Stimulated activated CD4-positive, alpha-beta T cell treated with anti-CD3 and anti-CD28 coated beads, Interleukin-1b, Interleukin-23, amount 100 ng/mL, for 4 hours (primary cell): ENCODE data around the gene CSRNP2.
"Not testable (repeated sequence)": the region's sequence is repeated elsewhere in the genome, so short reads cannot be mapped to it uniquely, and the experiment has no call there.

Experiments used
- DNase-seq, 2 donors: peaks; one replicate each; pipeline ENCODE4 v3.0.0-alpha.2; 2020; ENCODE audit warnings: low read depth in 2 of 2

CSRNP2 gene

DNA sequence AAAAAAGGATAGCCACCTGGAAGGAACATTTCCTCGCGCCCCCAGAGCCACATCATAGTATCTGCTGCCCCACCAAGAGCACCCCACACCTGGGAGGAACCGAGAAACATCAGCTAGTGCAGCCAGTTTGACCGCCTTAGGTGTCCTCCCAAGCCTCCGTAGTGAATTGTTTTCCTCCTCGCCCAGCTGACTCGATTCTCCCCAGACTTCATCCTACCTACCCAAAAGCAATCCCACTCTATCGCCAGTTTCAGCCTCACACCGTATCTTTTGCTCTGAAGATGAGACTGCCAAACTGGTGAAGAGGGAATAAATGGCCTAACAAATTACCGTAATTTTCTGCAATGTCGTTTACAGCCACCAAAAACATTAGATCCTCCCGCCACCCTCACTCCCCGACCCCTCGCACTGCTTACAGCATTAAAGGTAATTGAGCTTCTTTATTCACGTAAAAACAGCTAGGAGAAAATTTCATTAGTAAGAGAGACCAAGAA lies 56.0 kb downstream of the CSRNP2 start:
- DNase-seq: no peak

DNA sequence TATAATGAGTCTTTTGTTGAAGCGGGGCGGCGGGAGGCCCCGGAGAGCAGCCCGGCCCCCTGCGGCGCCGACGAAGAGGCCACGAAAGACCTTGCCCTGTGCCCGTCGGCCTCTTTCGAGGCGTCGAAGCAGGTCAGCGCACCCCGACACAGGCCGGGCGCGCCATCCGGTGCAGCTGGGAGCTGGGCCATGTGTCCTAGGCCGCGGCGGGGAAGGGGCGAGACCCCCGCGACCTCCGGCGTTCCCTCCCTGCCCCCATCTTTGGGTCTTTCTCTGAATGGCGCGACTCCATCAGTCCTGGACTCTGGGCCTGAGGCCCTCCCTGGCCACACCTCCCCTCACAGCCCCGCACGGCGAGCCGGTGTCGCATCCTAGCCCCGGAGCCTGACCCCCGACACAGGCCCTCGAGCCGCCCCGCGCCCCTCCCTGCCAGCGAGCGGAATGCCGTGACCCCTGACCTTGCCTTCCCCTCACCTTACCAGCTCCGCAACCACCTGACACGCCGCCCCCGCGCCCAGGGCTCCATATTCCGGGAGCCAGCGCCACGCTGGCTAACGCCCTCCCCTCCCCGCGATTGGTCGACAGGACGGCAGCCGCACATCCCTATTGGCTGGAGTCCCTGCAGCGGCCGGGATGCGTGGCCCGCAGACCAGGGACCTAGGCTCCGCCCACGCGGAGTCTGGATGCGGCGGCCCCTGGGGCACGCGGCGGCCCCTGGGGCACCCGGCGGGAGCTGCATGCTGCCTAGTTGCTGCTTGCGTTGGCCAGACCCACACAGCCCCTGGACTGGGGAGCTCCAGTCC lies 57.4 kb downstream of the CSRNP2 start, which contains the start of gene SLC11A2:
Gene SLC11A2, minus strand, starts transcription at position 549 of the 803 bp plus-strand sequence. CDS start 15,656 bp downstream, outside the sequence.
- DNase-seq: peak; percentile 86 to 87

DNA sequence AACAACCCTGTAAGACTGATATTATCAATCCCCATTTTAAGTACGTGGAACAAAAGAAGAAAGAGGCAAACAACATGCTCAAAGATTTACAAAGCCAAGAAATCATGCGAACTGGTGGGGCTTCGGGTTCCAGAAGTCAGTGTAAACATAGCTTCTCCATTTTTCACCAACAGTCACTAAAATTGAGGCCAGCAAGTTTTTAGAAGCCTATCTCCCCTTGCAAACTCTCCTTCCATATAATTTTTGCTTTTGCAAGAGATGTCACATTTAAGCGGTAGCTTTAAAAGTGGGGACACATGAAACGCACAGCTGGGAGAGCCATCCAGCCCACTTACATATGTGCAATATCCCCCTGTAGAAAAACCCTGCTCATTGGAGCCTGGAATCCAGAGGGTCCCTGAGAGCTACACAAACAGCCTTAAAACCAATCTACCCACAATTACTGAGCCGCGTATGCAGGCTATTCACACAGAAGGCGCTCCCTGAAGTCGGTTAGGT lies 58.0 kb downstream of the CSRNP2 start:
- DNase-seq: no peak

DNA sequence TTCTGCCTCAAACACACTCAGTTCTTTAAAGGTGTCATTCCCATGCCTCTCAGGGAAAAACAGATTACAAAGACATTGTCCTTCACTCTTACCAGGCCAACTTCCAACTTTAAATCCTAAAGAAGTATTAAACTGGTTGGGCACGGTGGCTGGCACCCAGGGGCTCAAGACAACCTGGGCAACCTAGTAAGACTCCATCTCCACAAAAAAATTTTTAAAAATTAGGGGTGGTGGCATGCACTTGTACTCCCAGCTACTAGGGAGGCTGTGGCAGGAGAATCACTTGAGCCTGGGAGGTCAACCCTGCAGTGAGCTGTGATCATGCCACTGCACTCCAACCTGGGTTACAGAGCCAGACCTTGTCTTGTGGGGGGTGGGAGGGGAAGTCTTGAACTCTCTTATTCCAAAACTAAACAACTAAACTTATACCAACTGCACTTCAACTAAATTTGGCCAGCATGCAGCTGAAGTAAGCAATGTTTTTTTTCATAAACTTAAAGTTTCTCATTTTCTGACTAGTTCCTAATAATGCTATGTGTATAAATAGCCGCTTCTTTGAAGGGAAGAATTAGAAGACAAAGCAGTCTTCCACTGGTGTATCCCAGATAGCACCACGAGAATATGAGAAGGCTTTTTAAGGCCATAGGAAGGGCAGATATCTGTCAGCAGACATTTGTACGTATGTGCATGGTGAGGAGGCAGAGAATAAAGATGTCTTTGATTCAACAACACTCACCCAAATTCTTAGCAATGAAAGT lies 59.6 kb downstream of the CSRNP2 start:
- DNase-seq: no peak

DNA sequence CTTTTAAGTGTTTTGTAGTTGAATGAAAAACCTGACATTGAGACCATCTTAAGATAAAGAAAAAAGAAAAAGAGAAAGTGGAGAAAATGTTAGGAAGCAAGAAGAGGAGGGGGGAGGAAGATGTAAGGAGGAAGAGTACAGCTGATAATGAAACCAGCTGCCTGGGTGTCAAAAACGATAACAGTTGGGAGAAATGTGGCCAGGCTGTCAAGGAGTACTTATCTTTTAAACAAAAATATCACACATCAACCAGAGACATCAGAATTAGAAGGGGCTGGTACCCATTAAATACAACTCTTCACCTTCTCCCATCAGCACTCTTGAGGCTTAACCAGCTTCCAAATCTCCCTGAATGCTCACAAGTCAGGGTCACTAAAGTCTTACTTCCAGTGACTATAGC lies 61.7 kb downstream of the CSRNP2 start:
- no peak for DNase-seq

DNA sequence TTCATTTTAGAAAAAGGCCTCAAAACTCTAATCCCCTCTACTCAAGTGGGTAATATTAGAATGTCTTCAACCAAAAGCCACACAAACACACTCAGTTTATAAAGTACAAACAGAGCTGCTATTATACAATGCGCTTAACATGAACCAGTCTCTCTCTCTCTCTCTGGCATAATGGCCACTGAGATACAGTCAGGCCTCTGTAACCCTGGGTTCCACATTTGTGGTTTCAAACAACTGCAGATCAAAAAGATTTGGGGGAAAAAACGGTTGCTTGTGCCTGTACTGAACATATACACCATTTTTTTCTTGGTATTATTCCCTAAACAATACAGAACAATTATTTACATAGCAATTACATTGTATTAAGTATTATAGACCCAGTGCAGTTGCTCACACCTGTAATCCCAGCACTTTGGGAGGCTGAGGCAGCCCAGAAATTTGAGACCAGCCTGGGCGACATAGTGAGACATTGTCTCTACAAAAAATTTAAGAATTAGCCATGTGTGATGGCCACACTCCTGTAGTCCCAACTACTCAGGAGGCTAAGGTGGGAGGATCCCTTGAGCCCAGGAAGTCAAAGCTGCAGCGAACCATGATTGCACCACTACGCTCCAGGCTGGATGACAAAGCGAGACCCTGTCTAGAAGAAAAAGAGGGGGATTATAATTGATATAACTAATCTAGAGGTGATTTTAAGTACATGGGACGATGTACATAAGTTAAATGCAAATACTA lies 62.8 kb downstream of the CSRNP2 start:
- DNase-seq: no peak

DNA sequence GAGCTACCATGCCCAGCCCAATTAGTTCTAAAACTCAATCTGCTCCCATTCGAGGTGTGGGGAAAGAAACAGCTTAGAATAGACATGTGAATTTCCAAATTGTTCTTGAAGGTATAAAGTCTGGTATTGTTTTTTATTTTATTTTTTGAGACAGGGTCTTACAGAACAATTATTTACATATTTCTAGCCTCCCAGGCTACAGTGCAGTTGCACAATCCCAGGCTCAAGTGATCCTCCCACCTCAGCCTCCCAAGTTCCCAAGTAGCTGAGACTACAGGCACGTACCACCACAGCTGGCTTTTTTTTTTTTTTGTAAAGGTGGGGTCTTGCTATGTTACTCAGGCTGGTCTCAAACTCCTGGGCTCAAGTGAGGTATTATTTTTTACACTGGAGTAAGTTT lies 63.5 kb downstream of the CSRNP2 start:
- DNase-seq: no peak

DNA sequence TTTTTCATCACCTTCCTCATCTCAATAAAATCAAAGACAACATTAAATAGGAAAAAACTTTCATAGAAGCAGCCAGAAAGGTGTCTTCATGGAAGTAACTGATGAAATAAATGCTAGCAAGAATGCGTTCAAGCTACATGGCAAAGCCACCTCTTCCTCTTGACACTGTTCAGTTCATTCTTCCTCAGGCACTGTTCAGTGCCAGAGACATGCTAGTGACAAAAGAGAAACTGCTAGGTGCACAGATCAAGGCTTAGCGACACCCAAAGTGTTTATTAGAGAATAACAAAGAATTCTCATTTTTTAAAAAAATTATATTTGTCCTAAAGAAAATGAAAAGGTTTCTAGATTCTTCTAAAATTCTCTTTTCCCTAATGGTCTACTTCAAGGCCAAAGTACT lies 64.4 kb downstream of the CSRNP2 start:
- no peak for DNase-seq

DNA sequence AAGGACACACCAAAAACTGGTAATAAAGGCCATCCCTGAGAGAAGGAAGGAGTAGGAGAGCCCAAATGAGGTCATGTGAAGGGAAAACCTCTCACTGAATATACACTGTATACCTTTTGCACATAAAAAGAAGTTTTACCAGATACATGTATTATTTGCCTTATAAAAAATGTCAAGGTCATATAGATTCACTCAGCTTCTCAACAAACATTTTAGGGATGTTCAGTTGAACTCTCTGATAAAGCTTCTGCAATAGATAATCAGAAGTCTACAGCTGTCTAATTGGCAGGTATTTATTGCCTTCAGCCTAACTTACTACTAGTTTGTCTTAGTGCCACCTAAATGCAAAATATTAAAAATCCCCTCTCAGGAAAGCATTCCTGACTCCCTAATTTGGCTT lies 65.9 kb downstream of the CSRNP2 start:
- no peak for DNase-seq

DNA sequence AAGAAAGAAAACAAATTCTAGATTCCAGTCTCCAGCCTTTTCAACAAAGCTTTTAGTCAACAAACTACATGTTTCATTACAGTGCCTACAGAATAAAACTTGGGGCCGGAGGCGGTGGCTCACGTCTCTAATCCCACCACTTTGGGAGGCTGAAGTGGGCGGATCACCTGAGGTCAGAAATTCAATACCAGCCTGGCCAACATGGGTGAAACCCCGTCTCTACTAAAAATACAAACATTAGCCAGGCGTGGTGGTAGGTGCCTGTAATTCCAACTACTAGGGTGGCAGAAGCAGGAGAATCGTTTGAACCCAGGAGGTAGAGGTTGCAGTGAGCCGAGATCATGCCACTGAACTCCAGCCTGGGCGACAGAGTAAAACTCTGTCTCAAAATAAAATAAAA lies 68.9 kb downstream of the CSRNP2 start:
- not testable (repeated sequence) for DNase-seq

DNA sequence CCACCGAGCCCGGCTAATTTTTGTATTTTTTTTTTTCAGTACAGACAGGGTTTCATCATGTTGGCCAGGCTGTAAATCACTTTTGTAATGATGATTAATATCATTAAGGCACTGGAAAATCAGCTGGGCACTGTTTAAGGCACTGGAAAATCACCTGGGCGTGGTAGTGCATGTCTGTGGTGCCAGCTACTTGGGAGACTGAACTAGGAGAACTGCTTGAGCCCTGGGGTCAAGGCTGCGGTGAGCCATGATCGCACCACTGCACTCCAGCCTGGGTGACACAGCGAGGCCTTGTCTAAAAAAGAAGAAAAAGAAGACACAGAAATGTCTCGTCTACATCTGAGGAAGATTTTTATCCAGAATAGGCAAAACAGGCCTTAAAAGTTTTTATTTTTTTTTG lies 70.0 kb downstream of the CSRNP2 start:
- no peak for DNase-seq

DNA sequence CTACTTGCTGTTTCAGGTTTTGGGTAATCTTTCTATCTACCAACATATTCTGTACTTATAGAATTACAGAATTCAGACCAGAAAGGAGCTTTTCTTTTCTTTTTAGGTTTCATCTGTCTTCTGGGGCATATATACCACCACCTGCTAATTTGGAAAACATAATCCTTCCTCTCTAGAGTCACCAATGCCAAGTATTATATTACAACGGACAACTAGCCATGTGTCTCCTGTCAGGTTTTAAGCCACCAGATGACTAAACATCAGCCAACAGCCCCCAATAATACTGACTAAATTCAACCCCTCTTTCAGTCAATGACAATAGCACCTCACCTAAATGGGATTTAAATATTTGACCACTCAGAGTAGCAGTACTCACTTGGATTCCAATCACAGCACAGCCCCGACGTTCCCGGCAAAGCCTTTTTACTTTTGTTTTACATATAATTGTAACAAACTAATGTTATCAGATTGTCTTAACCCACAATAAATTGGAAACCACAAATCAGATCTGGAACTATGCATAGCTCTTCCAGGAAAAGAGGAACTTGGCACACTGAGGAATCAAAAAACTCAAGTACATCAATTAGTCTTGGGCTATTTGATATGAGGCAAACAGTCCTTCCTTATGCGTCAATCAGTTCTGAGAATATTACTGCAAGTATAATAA lies 70.7 kb downstream of the CSRNP2 start:
- no peak for DNase-seq

DNA sequence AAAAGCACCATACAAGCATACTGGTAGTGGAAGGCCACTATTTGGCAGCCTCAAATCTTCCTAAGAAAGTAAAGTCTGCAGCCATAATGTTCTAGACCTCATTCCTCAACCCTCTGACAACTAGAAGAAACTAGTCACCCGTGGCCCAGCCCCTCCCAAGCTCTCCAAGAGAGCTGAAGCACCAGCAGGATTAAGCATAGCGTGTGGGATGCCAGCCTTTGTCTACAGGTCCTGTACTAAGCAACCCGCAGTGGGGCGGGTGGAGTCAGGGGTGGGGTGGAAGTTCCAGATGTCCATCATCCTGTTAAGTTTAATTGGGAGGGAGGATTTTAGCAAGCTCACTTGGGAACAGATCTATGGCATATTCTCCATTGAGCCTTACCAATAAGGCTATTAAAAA lies 71.4 kb downstream of the CSRNP2 start:
- no peak for DNase-seq
